HG03135 (cell line): Measurements from ENCODE around the gene NBEA.

Source experiments
- ATAC-seq: cut with Tn5 transposase; IDR thresholded peaks from one replicate; pipeline ENCODE4 v1.9.1; 2021; ENCODE audit warnings: mild to moderate bottlenecking, moderate library complexity; ENCODE audit not compliant: unreplicated experiment

The NBEA gene

DNA sequence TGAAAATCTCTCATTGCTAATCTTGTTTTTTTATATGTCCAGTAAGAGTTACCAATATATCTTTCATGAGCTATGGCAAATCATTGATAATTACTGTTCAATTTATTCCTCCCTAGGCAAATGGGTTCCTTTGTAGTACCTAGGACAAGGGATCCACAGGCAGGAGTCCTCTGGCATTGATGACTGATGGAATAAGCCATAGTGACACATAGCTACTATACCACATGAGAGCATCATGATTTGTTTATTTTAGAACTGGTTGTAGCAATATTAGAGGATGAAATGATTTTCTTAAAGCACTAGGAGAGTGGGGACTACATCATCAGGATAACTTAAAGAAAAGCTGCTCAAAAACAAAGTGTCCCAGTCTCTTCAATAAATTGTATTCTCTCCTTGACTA lies 556.2 kb downstream of the NBEA start:
- no peak for ATAC-seq

DNA sequence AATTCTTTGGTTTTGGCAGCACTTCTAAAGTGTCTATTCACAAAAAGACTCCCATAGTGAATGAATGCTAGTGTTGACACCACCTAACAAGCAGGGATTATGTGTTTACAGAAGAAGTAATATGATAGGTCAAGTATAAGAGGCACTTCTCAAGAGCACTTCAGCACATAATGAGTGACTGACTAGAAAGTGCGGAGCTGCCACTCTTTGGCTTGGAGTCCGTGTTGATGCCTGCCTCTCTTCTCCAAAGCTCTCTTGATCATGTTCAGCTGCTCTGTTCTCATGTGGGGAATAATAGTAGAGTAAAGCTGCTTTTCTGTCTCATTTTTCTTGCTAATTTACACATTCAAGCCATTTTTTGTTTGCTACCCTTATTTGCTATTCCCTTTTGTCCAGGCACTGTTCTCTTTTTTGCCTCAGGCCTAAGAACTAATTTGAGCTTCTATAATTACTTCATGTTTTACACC lies 557.2 kb downstream of the NBEA start:
- no peak for ATAC-seq

DNA sequence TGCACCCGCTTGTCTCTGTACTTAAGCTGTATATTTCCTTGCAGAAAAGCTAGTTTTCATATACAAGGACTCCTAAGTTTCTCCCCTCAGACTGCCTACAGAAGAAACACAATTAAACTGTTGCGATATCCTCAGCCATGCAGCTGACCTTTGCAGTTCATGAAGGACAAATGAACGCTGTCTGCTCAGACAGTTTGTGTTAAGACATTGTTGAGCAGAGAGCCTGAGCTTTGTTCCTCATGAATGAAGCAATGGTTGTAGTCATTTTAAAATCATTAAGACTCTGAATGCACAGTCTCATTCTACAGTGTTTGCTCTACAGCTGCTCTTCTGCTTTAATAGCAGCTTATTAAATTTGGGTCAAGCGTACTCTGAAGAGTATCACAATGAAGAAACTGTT lies 557.6 kb downstream of the NBEA start:
- ATAC-seq = no peak

GRCh38 chr13:35500144-35500543 lies 558.1 kb downstream of the NBEA start:
- ATAC-seq = no peak

- ATAC-seq = no peak
Measured at GRCh38 chr13:35501661-35502235, 559.7 kb downstream of the NBEA start.

- no peak for ATAC-seq
Measured at GRCh38 chr13:35502456-35502855, 560.4 kb downstream of the NBEA start.

DNA sequence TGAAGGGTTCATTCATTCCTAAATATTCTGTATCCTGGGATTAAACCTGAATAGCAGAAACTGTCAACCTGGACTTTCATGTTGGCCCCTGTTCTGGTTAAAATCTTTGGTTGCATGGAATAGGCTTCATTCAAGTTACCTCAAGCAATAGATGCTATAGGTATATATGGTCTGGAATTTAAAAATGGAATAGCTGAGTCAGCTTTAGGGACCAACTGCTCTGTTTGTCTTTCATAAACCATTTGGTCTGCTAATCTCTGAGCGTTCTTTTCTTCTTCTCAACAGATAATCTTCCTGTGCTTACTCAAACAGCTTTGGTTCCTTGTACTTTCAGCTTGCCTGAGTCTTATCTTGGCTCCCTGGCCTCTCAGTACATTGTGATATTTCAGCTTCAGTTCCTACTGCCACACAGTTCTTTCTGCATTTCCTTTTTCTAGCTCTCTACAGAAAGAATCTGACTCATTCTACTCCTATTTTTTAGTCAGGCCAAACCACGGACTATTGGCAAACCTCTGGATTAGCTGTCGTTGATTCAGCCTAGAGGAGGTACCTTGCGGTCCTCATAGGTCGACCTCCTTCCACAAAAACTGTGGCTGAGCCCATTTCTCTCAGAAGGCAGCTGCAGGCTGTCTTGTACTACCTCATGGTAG lies 570.3 kb downstream of the NBEA start:
- no peak for ATAC-seq

DNA sequence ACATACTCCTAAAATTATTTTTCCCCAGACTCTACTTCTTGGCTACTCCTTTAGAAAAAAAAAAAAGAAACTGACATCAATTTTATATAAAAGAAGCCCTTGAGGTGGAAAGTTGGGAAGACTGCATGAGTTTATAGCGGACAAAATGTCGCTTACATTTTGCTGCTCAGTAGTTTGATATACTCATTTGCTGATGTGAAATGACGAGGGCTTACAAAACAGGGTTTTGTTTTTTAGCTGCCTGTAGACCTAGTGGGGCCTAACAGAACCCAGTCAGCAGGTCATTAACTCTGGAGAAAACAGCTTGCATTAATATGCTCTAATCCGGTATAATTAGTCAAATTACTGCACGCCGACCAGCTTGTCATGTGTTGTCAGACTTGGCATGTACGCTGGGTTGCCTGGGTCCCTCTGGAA lies 572.0 kb downstream of the NBEA start:
- no peak for ATAC-seq

DNA sequence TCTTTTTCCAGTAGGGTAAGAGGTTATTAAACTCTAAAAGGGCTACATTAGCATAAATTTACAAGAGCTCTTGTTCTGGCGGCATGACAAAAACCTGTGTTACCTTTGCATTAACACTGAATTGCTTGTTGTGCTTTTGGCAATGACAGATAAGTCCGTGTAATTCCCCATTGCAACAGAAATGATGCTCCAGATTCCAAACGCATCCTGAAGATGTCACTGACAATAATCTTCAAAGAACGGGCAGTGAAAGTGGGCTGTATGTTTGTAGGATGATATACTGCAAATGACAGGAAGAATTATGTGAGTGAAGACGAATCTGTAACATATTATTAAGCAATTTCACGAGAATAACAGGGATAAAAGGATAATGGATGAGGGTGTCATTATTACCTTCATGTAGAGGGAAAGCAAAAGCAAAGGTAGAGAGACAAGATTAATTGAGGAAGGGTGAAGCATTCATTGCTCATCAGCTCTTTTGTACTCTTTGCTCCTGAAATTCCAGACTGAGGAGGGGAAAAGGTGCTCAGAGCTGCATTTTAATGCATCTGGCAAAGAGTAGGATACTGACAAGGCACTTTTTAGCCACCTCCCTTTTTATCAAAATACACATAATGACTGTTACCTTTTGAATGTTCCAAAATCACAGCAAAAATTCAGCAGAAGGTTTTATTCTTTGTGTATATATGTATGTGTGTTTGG lies 572.9 kb downstream of the NBEA start:
- ATAC-seq = no peak

DNA sequence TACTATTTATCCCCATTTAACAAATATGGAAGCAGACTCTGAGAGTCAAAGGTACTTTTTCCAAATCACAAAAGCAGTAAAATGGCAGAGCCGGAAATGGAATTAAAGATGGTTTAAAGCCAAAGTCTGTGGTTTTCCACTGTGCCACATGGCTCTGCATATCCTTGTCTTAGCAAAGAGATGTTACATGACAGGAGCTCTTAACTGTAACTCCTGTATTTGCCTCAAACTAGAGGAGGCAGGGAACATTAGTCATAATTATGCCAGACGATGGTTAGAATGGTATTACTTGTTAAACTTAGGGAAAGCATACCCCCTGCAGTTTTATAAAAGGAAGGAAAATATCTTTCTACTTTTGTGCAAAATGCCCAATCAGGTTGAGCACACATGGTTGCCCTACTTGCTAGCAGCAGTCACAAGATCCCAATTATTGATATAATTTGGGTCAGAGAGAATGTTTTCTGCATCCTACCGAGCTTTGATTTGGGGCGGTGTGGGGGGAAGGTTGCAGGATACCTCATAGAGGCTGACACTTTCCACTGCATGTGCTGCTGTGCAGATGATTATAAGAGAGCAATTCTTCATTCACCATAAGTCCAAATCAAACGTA lies 576.4 kb downstream of the NBEA start:
- no peak for ATAC-seq

DNA sequence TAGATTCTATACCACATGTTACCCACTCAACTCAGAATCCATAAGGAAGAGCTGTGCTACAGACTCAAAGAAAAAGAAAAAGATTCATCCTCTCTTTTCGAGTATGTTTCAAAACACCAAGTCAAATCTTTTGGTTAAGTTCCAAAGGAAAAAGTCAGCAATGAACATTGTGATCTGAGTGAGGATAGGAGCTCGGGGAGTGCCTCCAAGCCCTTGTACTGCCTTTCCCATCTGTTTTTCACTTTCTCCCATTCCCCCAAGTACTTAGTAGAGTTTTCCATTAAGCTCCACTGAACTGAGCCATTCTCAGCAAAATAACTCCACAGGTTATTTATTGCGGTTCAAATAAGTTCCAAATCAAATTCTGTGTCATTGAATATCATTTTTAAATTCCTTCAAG lies 582.1 kb downstream of the NBEA start:
- ATAC-seq = no peak

DNA sequence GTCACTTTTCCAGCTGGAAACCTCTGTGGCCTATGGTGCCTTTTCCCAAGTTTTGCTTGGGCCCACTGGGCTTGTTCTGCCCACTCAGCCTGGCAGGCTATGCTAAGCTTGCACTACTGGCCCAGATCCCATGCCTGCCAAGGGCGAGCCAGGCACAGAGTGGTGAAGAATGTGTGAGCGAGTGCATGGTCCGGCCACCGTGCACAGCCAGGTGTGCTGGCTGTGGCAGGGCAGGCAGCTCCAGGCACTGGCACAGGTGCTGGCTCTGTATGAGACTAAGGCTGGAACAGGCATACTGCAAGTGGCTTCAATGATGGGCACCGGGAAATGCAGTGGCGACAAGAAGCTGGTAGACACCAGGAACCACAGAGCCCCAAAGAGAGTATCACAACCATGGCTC lies 584.5 kb downstream of the NBEA start:
- ATAC-seq = no peak

- ATAC-seq = no peak
Measured at GRCh38 chr13:35527451-35527850, 585.4 kb downstream of the NBEA start.

DNA sequence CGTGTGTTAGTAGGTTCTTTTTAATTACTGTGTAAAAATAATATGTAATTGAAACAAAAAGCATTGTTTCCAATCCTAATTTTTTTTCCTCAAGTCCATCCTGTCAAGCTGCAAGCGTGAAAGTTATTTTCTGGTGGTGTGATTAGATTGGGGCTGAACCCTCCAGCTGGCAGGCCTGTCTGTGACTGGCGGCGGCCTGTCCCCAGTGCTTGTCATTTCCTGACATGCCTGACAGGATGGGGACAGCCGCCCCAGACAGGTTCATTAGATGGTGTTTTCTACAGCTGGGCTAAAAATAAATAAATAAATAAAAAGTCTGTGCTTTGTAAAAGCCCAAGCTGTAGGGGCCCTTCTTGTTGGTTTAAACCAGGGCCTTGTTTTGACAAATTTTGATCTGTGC lies 588.1 kb downstream of the NBEA start:
- ATAC-seq = no peak

GRCh38 chr13:35530581-35530980 lies 588.5 kb downstream of the NBEA start:
- ATAC-seq = no peak

DNA sequence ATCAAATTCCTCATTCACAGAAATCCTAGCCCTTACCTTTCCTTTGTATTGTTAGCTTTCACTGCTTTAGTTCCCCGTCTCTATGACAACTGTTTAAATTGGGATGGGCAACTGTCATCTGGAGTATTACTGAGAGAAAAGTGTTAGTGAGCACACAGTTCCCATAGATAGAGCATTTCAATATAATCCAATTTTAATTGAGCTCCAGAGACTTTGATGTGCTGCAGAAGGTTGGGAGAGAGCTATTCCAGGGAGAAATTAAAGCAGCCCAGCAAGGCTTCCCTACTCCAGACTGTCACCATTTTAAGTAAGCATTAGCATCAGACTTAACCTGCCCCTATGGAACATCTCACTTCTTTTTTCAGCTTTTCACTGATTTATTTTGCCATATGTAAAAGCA lies 589.5 kb downstream of the NBEA start:
- ATAC-seq = no peak

GRCh38 chr13:35534343-35534742 lies 592.3 kb downstream of the NBEA start:
- no peak for ATAC-seq

- no peak for ATAC-seq
Measured at GRCh38 chr13:35548790-35549189, 606.7 kb downstream of the NBEA start.

- peak; percentile 80 for ATAC-seq
Measured at GRCh38 chr13:35549481-35549880, 607.4 kb downstream of the NBEA start.

GRCh38 chr13:35552172-35552844 lies 610.2 kb downstream of the NBEA start:
- no peak for ATAC-seq

DNA sequence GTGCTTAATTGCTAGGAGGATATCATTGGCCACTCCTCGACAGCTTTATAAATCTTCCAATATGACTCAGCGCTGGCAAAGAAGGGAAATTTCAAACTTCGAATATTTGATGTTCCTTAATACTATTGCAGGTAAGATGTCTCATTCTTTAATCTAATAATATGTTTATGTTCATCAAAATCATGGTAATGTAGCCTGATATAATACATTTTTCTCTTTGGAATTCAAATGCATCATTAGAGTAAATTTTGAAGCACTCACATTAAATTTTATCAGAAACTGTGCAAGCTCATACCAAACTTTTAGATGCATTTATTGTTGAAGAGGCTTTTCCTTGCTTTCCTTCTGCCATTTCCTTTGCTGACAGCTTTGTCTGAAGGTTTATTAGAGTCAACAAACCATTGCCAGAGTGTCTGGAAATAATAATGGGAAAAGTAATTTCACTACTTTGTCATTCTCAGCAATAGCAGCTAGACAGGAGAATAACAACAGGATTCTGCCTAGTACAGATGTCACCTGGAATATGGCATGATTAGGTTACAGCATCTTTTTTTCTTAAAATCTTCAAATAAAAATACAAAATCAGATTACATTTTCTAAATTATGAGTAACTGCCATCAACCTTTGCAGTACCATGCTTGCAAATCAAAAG lies 613.0 kb downstream of the NBEA start:
- ATAC-seq = no peak
